NCI-H2081 (cell line): Measurements from ENCODE around the gene BHMT2.

Source experiments
- DNase-seq, 2 experiments: peaks; one replicate each; lab custom pipeline; 2025; lab: John Stamatoyannopoulos, UW

The BHMT2 gene

DNA sequence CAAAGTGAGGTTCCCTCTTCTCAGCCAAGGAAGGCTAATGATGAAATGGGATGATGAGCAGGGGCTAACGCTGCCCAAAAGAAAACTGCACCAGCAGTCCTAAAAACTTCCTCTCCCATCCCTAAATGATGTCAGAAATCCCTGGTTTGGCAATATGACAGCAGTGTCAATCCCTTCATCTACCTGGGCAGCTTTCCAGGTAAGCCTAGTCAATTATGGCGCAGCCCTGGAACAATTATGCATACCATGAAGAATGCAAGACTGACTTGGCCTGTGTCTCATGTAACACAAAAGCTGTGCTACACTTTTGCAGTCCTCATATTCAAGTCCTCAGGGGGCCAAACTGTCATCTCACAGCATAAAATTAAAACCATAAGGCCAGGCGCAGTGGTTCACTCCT is 7.1 kb upstream of the BHMT2 start:
- DNase-seq, result peak in 1 of 2 experiments; percentile 1

GRCh38 chr5:79070350-79070667 is 742 bp downstream of the BHMT2 start:
- no peak for DNase-seq

DNA sequence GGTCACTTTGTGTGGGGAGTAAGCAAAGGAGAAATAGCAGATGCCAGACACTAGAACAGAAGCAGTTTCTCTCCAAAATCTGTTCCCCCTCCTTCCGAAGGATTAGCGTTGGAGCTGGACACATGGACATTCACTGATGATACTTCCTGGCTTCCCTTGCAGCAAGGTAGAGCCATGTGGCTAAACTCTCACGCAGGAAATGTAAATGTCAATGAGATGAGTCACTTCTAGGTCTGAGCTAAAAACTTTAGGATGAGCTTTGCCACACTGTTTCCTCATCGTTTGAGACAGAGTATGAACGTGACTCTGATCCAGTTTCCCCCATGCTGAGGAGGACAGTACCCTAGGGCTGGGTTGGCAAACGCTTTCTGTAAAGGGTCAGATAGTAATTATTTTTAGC is 5.1 kb downstream of the BHMT2 start:
- DNase-seq, result no peak

- DNase-seq, result no peak
Observed at GRCh38 chr5:79075646-79076426, 6.3 kb downstream of the BHMT2 start.

GRCh38 chr5:79076819-79077218 is 7.3 kb downstream of the BHMT2 start:
- DNase-seq, result no peak

- DNase-seq, result no peak
Observed at GRCh38 chr5:79077680-79078365, 8.3 kb downstream of the BHMT2 start.

- DNase-seq, result no peak
Observed at GRCh38 chr5:79080804-79081203, 11.2 kb downstream of the BHMT2 start.

DNA sequence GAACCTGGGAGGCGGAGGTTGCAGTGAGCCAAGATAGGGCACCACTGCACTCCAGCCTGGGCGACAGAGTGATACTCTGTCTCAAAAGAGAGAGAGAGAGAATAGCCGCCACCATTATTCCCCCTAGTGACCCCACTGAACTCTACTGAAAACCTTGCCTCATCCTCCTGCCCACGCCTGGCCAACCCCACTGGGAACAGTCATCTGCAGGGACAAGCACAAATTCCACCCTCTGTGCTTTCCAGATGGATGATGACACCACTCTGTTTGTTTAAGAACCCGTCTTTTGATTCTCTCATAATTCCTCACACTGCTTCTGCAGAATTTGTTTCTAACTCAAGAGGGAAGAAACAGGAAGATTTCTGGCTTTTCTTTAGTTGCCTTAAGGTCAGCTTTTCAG is 12.2 kb downstream of the BHMT2 start:
- no peak for DNase-seq

DNA sequence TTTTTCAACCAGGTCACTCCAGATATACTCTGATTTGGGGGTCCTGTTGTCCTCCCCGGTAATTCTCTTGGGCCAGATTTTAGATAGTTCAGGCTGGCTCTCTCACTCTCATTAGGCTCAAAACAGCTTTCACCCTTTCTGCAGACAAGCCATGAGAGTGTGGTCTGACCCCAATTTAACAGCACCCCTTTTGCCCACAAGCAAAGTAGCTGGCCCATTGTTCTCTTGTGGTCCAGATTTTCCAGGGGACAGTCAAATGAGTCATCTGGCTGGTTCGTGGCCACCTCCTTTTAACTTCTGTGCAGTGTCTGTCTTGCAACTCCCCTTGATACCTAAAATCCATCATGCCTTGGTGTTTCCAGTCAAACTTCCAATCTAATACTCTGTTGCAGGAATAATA is 16.5 kb downstream of the BHMT2 start:
- DNase-seq, result no peak

GRCh38 chr5:79088507-79088906 is 18.9 kb downstream of the BHMT2 start:
- no peak for DNase-seq

- DNase-seq, result no peak
Observed at GRCh38 chr5:79091064-79091463, 21.5 kb downstream of the BHMT2 start.

DNA sequence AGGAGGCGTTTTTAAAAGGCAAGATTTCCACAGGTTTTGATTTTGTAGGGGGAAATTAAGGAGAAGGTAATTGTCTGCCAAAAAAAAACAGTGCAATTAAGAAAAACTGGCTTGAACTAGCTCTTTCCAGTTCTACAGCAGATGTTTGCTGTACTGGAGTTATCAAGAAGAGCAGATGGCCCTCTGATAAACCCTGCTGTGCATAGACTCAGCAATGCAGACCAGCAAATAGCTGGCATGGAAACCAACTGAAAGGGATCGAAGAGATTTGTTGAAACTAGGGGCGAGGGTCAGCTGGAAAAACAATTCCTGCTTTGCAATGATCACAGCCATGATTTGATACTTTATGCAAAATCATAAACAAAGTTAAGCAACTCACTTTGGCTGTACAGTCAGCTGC is 24.2 kb downstream of the BHMT2 start:
- DNase-seq, result peak; percentile 18 to 69

DNA sequence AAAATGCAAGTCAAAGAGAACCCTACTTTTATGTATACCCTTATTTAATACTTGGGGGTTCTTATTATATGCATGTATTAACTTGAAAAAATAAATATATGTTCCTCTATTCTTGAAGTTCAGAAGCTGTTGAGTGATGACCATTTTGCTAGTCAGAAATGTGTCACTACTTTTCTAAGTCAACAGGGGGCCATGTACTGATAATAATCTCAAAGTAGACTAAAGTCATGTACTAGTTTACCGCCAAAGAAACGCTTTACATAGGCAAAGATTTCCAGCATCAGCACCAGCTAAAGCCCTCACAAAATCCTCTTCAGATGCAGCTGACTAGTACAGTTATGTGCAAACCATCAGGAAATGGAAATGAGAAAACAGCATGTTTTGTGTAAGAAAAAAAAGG is 36.3 kb downstream of the BHMT2 start:
- no peak for DNase-seq

GRCh38 chr5:79107020-79107796 is 37.6 kb downstream of the BHMT2 start:
- no peak for DNase-seq

DNA sequence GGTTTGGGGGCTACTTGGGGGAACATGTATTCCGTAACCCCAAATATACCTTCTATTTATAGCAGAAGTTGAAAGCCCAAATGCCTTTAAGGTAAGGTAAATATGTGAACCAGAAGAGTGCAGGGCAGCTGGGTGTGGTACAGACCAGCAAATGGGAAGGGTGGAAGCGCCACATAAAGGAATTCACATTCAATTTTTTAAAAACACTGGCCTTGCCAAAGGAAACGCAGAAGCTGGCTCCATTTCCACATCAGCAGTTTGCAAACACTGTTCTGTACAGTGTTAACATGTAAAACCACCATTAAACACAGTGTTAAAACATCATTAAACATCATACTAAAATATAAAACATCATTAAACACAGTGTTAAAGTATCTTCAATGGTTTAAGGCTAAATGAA is 38.5 kb downstream of the BHMT2 start:
- no peak for DNase-seq

GRCh38 chr5:79108792-79109191 is 39.2 kb downstream of the BHMT2 start:
- no peak for DNase-seq

- DNase-seq, result no peak
Observed at GRCh38 chr5:79109527-79110492, 40.2 kb downstream of the BHMT2 start.

DNA sequence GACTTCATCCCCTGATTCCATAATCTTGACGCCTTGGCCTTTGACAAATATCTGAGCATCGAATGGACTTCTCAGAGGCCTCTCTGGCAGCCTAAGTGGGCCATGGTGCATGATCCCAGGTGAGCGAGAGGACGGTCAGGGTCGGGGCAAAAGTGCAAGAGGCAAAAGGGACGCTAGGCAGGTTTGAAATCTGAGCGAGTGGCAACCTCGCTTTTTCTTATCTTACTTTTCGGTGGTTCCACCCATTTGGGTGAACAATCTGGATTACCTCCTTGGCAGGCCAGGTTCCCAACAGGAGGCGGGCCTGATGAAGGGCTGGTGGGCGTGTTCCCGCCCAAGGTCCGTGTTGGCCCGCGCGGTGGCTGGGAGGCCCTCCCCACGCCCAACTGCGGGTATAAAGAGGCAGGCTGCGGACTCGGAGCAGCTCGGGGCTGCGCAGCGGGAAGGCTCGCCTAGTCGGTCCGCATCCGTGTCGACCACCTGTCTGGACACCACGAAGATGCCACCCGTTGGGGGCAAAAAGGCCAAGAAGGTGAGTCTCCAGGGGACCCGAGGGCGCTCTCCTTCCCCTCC is 41.9 kb downstream of the BHMT2 start, which contains the start of gene BHMT:
Gene BHMT (plus strand): TSS at position 423 of the 573 bp plus-strand sequence. CDS start 77 bp downstream, at position 500.
- DNase-seq, result no peak

DNA sequence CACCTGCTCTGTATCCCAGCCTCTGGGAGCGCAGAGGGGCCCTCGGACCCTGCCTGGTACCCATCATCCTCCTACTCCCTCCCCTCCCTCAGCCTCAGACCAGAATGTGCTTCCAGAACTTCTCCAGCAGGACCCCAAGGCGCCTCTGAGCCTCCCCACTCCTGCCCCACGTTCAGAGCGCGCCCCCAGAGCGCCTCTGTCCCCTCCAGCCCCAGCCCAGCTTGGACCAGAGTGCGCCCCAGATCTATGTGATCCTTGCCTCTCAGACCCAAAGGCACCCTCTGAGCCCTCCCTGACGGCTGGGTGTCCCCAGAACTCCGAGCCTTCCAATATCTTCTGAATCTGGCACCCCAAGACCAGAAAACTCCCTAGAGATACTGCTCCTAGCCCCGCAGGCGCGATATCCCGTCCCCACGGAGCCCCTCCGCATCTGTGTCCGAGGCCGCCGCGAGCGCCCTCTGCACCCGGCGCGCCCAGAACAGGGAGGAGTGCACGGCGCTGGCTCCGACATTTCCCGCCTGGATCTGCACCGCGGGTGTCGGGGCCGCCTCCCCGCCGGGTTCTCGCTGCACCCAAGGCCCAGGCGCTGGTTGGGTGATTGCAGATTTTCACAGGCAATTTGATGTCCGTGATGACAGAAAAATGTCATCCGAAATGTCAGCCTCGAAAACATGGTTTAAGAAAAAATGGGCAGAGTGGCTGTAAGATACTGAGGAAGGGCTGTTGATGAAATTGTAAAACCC is 42.6 kb downstream of the BHMT2 start:
- DNase-seq, result no peak

- no peak for DNase-seq
Observed at GRCh38 chr5:79112703-79113058, 43.1 kb downstream of the BHMT2 start.

DNA sequence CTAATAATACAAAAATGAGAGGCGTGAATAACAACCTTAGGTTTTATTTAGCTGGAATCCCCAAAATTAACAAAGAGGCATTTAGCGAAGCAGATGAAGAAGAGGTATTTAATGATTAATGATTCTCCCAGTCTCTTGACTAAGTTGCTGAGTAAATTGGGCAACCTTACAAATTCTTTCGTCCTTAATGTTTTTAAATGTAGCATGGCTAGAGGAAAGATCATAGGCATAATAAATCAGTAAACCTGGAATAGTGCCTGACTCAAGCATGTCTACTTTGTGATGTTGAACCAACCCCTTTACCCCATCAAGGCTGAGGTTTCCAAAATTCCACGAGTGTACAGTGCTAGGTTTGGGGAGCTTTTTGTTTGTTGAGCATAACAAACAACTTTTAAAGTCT is 49.9 kb downstream of the BHMT2 start:
- DNase-seq, result no peak
